ENCODE results near the gene TBX21.

Gene TBX21

GRCh38 chr17:47693731-47694580 lies 39.1 kb upstream of the TBX21 start, which contains the start of gene TBKBP1 (continued):
- TF ChIP-seq ZNF18 (tag by site-specific recombination; IDR thresholded peaks at IDR 0.05), result no peak
- 0 out of 2 replicates have a peak, but pooled peaks have one; percentile 22 for TF ChIP-seq ZBTB7A (tag by site-specific recombination; IDR thresholded peaks at IDR 0.05; ENCODE audit: low read depth)
- TF ChIP-seq ZSCAN5A (tag by site-specific recombination; IDR thresholded peaks at IDR 0.05), result 0 out of 2 replicates have a peak, but pooled peaks have one; percentile 29
- no peak for TF ChIP-seq GLI4 (tag by site-specific recombination; IDR thresholded peaks at IDR 0.05)
- peak; percentile 54 for TF ChIP-seq ZEB2 (tag by site-specific recombination; IDR thresholded peaks at IDR 0.05)
- TF ChIP-seq ZNF692 (tag by site-specific recombination; IDR thresholded peaks at IDR 0.05), result peak; percentile 98
- TF ChIP-seq ZSCAN30 (tag by site-specific recombination; IDR thresholded peaks at IDR 0.05), result 0 out of 2 replicates have a peak, but pooled peaks have one; percentile 56
- TF ChIP-seq ZFP69B (tag by site-specific recombination; IDR thresholded peaks at IDR 0.05), result peak; percentile 96
- peak; percentile 28; the same call in 1 of the 2 replicates for TF ChIP-seq ZBTB10 (tag by site-specific recombination; IDR thresholded peaks at IDR 0.05)
- 0 out of 2 replicates have a peak, but pooled peaks have one; percentile 37 for TF ChIP-seq KLF10 (tag by site-specific recombination; IDR thresholded peaks at IDR 0.05)
- no peak for TF ChIP-seq ZNF280C (tag by site-specific recombination; IDR thresholded peaks at IDR 0.05)
- TF ChIP-seq ZNF341 (tag by site-specific recombination; IDR thresholded peaks at IDR 0.05; ENCODE audit: low read depth), result peak; percentile 67
- TF ChIP-seq KLF17 (tag by site-specific recombination; IDR thresholded peaks at IDR 0.05), result peak; percentile 70; the same call in 1 of the 2 replicates

Measured in HEK293 (cell line).